Fibroblast of lung (primary cell): Measurements from ENCODE around the gene KLRF1.

Source experiments
- CTCF ChIP-seq, 2 donors: IDR thresholded peaks in 1 of 2; conservative IDR thresholded peaks in 1 of 2; 1 replicate in 1 of 2; 2 replicates in 1 of 2; pipeline ENCODE4 v1.5.1; 2011 to 2012; ENCODE audit warnings: low read length in 2 of 2, control low read depth in 1 of 2, inconsistent platforms in 1 of 2, low read depth in 1 of 2, mild to moderate bottlenecking in 1 of 2
- EZH2 ChIP-seq: IDR thresholded peaks from 2 replicates; pipeline ENCODE4 v1.5.1; 2012; ENCODE audit warnings: low read length, control low read depth, mild to moderate bottlenecking; ENCODE audit errors: missing control alignments

GRCh38 chr12:9782547-9783382 is 44.5 kb upstream of the KLRF1 start:
- TF ChIP-seq CTCF (conservative IDR thresholded peaks at IDR 0.05 in 1 of 2, IDR thresholded peaks at IDR 0.05 in 1 of 2; ENCODE audit: low read depth in 1 of 2, low read length in 2 of 2) (no peak), EZH2 (no peak)
